ENCODE measurements around the gene ZG16. TPM values are rescaled to one million over a fixed set of nuclear protein-coding genes. Genes with fewer than 3 reads are reported as not detected.

The ZG16 gene
- total and polyA plus RNA-seq, 9 of the 15 experiments (the other 6 are each of a cell fraction or from before 2014, with no cell fraction given), result 0.04 TPM; not detected in 8

DNA sequence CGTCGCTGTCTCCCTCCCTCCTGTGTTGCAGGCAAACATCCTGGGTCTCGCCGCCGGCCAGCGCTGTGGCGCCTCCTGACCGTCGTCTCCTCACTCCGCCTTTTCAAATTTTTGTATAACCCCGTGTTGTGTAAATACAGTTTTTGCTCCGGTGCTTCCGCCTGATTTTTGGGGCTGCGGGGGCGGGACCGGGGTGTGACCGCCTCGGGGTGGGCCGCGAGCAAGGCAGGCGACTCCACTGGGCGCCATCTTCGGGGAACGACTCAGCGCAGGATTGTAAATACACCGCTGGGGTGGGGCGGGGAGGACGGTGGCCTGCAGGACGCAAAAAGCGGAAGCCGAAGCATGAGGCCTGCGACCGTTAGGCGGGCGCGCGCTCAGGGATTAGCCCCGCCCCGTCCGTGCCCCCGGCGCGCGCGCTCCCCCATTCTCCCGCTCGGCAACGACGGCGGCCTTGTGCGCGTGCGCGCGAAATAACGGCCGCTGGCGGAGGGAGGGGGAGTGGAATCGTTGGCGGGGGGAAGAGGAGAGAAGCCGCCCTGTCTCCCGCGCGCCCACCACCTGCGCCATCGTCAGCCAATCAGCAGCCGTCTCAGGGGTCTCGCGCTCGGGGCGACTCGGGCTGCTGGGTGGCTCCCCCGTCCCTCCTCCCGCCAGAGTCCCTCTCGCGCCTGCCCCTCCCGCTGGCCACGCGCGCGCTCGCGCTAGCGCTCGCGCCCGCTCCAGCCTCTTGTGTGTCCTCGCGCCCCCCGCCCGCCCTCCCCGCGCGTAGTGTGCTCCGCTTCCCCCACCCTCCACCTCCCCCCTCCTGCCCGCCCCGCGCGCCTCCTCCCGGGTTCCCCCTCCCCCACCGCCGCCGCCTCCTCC is 27.4 kb downstream of the ZG16 start (continued):
- TF ChIP-seq, protein P1, sequence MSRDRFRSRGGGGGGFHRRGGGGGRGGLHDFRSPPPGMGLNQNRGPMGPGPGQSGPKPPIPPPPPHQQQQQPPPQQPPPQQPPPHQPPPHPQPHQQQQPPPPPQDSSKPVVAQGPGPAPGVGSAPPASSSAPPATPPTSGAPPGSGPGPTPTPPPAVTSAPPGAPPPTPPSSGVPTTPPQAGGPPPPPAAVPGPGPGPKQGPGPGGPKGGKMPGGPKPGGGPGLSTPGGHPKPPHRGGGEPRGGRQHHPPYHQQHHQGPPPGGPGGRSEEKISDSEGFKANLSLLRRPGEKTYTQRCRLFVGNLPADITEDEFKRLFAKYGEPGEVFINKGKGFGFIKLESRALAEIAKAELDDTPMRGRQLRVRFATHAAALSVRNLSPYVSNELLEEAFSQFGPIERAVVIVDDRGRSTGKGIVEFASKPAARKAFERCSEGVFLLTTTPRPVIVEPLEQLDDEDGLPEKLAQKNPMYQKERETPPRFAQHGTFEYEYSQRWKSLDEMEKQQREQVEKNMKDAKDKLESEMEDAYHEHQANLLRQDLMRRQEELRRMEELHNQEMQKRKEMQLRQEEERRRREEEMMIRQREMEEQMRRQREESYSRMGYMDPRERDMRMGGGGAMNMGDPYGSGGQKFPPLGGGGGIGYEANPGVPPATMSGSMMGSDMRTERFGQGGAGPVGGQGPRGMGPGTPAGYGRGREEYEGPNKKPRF (IDR thresholded peaks at IDR 0.05; ENCODE audit: low read depth, low read length), result no peak
- TF ChIP-seq ZNF174 (CRISPR knock-in tag; IDR thresholded peaks at IDR 0.05), result no peak
- TF ChIP-seq MAFG (tag; conservative IDR thresholded peaks at IDR 0.05), result no peak
- TF ChIP-seq BRF1 (IDR thresholded peaks at IDR 0.05; ENCODE audit: borderline replicate concordance, extremely low read depth, insufficient read length), result no peak
- TF ChIP-seq TCF7L2 (IDR thresholded peaks at IDR 0.05; ENCODE audit: low read depth, low read length), result no peak
- TF ChIP-seq, protein P2, sequence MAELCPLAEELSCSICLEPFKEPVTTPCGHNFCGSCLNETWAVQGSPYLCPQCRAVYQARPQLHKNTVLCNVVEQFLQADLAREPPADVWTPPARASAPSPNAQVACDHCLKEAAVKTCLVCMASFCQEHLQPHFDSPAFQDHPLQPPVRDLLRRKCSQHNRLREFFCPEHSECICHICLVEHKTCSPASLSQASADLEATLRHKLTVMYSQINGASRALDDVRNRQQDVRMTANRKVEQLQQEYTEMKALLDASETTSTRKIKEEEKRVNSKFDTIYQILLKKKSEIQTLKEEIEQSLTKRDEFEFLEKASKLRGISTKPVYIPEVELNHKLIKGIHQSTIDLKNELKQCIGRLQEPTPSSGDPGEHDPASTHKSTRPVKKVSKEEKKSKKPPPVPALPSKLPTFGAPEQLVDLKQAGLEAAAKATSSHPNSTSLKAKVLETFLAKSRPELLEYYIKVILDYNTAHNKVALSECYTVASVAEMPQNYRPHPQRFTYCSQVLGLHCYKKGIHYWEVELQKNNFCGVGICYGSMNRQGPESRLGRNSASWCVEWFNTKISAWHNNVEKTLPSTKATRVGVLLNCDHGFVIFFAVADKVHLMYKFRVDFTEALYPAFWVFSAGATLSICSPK (IDR thresholded peaks at IDR 0.05; ENCODE audit: borderline replicate concordance), result no peak
- TF ChIP-seq KLF1 (tag; IDR thresholded peaks at IDR 0.05), result 0 out of 2 replicates have a peak, but pooled peaks have one; percentile 62
- TF ChIP-seq SAP30 (IDR thresholded peaks at IDR 0.05; ENCODE audit: borderline replicate concordance, insufficient read depth, low read depth, low read length, poor library complexity, severe bottlenecking), result no peak
- TF ChIP-seq TAF15 (IDR thresholded peaks at IDR 0.05; ENCODE audit: low read depth, low read length), result no peak
- TF ChIP-seq FUS (optimal IDR thresholded peaks at IDR 0.05; ENCODE audit: low read depth, low read length), result peak; percentile 88
- no peak for TF ChIP-seq TFAM (CRISPR knock-in tag; conservative IDR thresholded peaks at IDR 0.05)
- TF ChIP-seq ZNF583 (CRISPR knock-in tag; IDR thresholded peaks at IDR 0.05), result peak; percentile 81; the same call in 1 of the 2 replicates
- 0 out of 2 replicates have a peak, but pooled peaks have one; percentile 71 for TF ChIP-seq NR3C1 (CRISPR knock-in tag; IDR thresholded peaks at IDR 0.05)
- no peak for TF ChIP-seq MAFF (IDR thresholded peaks at IDR 0.05; ENCODE audit: low read length)
- TF ChIP-seq ZSCAN29 (IDR thresholded peaks at IDR 0.05), result no peak
- TF ChIP-seq MYC (IDR thresholded peaks at IDR 0.05; ENCODE audit: low read depth, low read length), result peak; percentile 98
- peak; percentile 71; the same call in 1 of the 2 replicates for TF ChIP-seq MYC (CRISPR knock-in tag; IDR thresholded peaks at IDR 0.05; ENCODE audit: borderline replicate concordance, low read depth)
- no peak for TF ChIP-seq ZNF561 (CRISPR knock-in tag; conservative IDR thresholded peaks at IDR 0.05)
- TF ChIP-seq RB1 (IDR thresholded peaks at IDR 0.05; ENCODE audit: low read depth), result peak; percentile 97
- TF ChIP-seq KLF13 (tag; IDR thresholded peaks at IDR 0.05; ENCODE audit: borderline replicate concordance, low read depth), result peak; percentile 28; the same call in 1 of the 2 replicates
- peak; percentile 95 for TF ChIP-seq CXXC5 (CRISPR knock-in tag; IDR thresholded peaks at IDR 0.05)
- TF ChIP-seq POLR2H (tag; IDR thresholded peaks at IDR 0.05; ENCODE audit: low read depth), result peak; percentile 93
- TF ChIP-seq, protein P3, sequence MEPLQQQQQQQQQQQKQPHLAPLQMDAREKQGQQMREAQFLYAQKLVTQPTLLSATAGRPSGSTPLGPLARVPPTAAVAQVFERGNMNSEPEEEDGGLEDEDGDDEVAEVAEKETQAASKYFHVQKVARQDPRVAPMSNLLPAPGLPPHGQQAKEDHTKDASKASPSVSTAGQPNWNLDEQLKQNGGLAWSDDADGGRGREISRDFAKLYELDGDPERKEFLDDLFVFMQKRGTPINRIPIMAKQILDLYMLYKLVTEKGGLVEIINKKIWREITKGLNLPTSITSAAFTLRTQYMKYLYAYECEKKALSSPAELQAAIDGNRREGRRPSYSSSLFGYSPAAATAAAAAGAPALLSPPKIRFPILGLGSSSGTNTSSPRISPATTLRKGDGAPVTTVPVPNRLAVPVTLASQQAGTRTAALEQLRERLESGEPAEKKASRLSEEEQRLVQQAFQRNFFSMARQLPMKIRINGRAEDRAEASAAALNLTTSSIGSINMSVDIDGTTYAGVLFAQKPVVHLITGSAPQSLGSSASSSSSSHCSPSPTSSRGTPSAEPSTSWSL (CRISPR knock-in tag; IDR thresholded peaks at IDR 0.05; ENCODE audit: borderline replicate concordance), result no peak
- peak; percentile 73 for TF ChIP-seq SOX6 (IDR thresholded peaks at IDR 0.05)
